Measurements from ENCODE around the gene FERMT3. TPM values are rescaled to one million over a fixed set of nuclear protein-coding genes. Genes with fewer than 3 reads are reported as not detected.
"Not testable (repeated sequence)": the region's sequence is repeated elsewhere in the genome, so short reads cannot be mapped to it uniquely, and the experiment has no call there.

Gene FERMT3
- total and polyA plus RNA-seq, 2 of the 8 experiments (the other 6 are each of a cell fraction or from before 2014, with no cell fraction given): 1.4 to 3.7 TPM

GRCh38 chr11:64246621-64246870 lies 40.0 kb downstream of the FERMT3 start:
- not testable (repeated sequence) for H2BK12ac ChIP-seq (ENCODE audit: low read depth, low read length); H2AK5ac ChIP-seq (ENCODE audit: low read depth, low read length); H3K27ac ChIP-seq (ENCODE audit: low read depth, low read length); H4K5ac ChIP-seq (ENCODE audit: insufficient read length, low read depth, low read length); H2BK120ac ChIP-seq (replicated peaks; ENCODE audit: low read depth, low read length); H4K91ac ChIP-seq (replicated peaks; ENCODE audit: insufficient read length, low read length); FAIRE-seq; H3K4ac ChIP-seq (replicated peaks; ENCODE audit: insufficient read length, low read depth, low read length); H3K79me1 ChIP-seq (ENCODE audit: low read depth, low read length); H2AFZ ChIP-seq (ENCODE audit: low read length); H2BK5ac ChIP-seq (ENCODE audit: low read depth, low read length); H3K14ac ChIP-seq (ENCODE audit: insufficient read length); H3K27me3 ChIP-seq (replicated peaks in 1 of 4; ENCODE audit: control insufficient read depth in 3 of 4, extremely low read depth in 1 of 4, insufficient read depth in 3 of 4, low read length in 3 of 4); H3K18ac ChIP-seq (ENCODE audit: extremely low read depth, low read length); H3K23ac ChIP-seq (ENCODE audit: insufficient read length); H2BK20ac ChIP-seq (ENCODE audit: low read length); DNase-seq (ENCODE audit: low read depth in 1 of 2, low spot score in 2 of 2); H2BK15ac ChIP-seq (ENCODE audit: low read length); H3K9me3 ChIP-seq (ENCODE audit: insufficient read depth in 2 of 2, low read depth in 1 of 2, low read length in 1 of 2); H3K56ac ChIP-seq (replicated peaks; ENCODE audit: insufficient read length, low read depth, low read length); H4K8ac ChIP-seq (ENCODE audit: extremely low read depth, insufficient read depth, low read length)
- peaks cover 0 to 48% (median 35%) of the 10 kb centered on the region in 4 experiments; a peak in 6 of 7 replicates for H3K4me1 ChIP-seq (replicated peaks in 1 of 4; ENCODE audit: control insufficient read depth in 3 of 4, insufficient read depth in 4 of 4, low read length in 3 of 4)
- peak; percentile 36; the same call in 1 of the 2 replicates for TF ChIP-seq YY1 (IDR thresholded peaks at IDR 0.05; ENCODE audit: low read depth, low read length)
- TF ChIP-seq TAF1 (IDR thresholded peaks at IDR 0.05; ENCODE audit: low read depth, low read length): 0 out of 2 replicates have a peak, but pooled peaks have one; percentile 34
- peak overlapping the region; percentile 56 to 99 (median 90); a peak in 5 of 8 replicates for H3K4me3 ChIP-seq (ENCODE audit: extremely low read depth in 1 of 4, insufficient read depth in 2 of 4, low read depth in 3 of 4, low read length in 4 of 4)
- peaks cover 18% of the 10 kb centered on the region for H3K23me2 ChIP-seq (ENCODE audit: low read depth, low read length)
- H3K79me2 ChIP-seq (ENCODE audit: control insufficient read depth in 1 of 2, insufficient read depth in 2 of 2, low read length in 2 of 2): peaks cover 6 to 21% of the 10 kb centered on the region in 2 experiments; a peak in 3 of 4 replicates
- POLR2A ChIA-PET (ENCODE audit: partially characterized antibody): interaction anchor here (0.6 to 13.1 kb wide), 14 partner anchors 9 to 366 kb away, joined by 3 to 352 read pairs (median 21); partner anchors contain the start of genes BAD, DNAJC4, FERMT3 and GPR137
- peaks cover 0 to 17% (median 4%) of the 10 kb centered on the region in 4 experiments; a peak in 4 of 8 replicates for H3K36me3 ChIP-seq (ENCODE audit: control insufficient read depth in 2 of 4, insufficient read depth in 4 of 4, low read length in 3 of 4)
- peak overlapping the region in 1 of 2 experiments; percentile 73; a peak in 1 of 4 replicates for H3K4me2 ChIP-seq (ENCODE audit: insufficient read depth in 1 of 2, low read depth in 2 of 2, low read length in 2 of 2)
- CTCF ChIA-PET (ENCODE audit: partially characterized antibody): interaction anchor here (1.3 to 10.0 kb wide), 7 partner anchors 9 to 94 kb away, joined by 4 to 102 read pairs (median 6); partner anchors contain the start of genes CATSPERZ and ESRRA
- WGBS, 2 experiments (ENCODE audit: extremely low coverage in 1 of 2, insufficient coverage in 1 of 2, insufficient read length in 1 of 2, insufficient replicate concordance in 2 of 2, low coverage in 1 of 2, low lambda C conversion rate in 2 of 2, missing lambda C conversion rate in 1 of 2): no CpG with 5 or more reads among the region's 43 CpGs
- peaks cover 0 to 13% of the 10 kb centered on the region in 2 experiments for H4K20me1 ChIP-seq (replicated peaks in 1 of 2; ENCODE audit: control insufficient read depth in 1 of 2, insufficient read depth in 2 of 2, low read length in 2 of 2)
- peak overlapping the region in 2 of 4 experiments; percentile 66 to 71; a peak in 2 of 7 replicates for H3K9ac ChIP-seq (replicated peaks in 1 of 4; ENCODE audit: extremely low read depth in 1 of 4, low read depth in 3 of 4, low read length in 3 of 4)

Data from H1 (cell line).